Vein endothelial cell (primary cell): ENCODE results near the gene PLA2G3. TPM values are rescaled to one million over a fixed set of nuclear protein-coding genes. Genes with fewer than 3 reads are reported as not detected.

Experiments
- small RNA-seq: library from RNA; depleted of rRNA; stranded (forward); fragments of <200 nt; gene quantifications from one replicate; pipeline ENCODE3, GENCODE V24; 2012
- total RNA-seq: library from RNA; depleted of rRNA; stranded (reverse); fragments of >200 nt; gene quantifications from 2 replicates; pipeline ENCODE4 v1.2.3, GENCODE V29; 2012

PLA2G3 gene, protein sequence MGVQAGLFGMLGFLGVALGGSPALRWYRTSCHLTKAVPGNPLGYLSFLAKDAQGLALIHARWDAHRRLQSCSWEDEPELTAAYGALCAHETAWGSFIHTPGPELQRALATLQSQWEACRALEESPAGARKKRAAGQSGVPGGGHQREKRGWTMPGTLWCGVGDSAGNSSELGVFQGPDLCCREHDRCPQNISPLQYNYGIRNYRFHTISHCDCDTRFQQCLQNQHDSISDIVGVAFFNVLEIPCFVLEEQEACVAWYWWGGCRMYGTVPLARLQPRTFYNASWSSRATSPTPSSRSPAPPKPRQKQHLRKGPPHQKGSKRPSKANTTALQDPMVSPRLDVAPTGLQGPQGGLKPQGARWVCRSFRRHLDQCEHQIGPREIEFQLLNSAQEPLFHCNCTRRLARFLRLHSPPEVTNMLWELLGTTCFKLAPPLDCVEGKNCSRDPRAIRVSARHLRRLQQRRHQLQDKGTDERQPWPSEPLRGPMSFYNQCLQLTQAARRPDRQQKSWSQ
- 0.19 TPM in 1 of 2 replicates, not detected in the other for total RNA-seq

DNA sequence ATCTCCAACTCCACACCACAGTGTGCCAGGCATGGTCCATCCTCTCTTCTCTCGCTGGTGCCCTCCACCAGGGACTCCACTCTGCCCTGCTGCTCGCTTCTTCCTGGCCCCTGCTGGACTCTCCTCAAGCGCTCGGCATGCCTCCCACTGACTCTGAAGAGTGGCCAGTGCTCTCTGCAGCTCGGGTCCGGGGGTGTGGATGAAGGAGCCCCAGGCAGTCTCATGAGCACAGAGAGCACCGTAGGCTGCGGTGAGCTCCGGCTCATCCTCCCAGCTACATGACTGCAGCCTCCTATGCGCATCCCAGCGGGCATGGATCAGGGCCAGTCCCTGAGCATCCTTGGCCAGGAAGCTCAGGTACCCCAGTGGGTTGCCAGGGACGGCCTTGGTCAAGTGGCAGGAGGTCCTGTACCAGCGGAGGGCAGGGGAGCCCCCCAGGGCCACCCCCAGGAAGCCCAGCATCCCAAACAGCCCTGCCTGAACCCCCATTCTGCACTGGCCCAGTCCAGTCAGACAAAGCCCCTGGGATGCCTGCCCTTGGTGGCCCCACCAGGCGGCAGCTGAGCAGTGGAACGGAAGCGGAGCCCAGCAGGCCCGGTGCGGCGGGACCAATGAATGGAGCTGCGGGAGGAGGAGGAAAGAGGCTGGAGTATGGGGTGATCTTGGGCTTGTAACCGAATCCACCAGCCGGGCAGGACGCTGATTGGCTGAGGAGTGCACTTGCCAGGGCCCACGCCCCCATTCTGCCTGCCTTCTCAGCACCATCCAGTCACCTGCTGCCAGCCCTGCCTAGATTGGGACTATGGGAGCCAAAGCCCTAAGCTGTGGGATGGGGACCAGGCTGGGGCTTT is at the start of gene PLA2G3:
Gene PLA2G3, minus strand, starts transcription at position 643 of the 851 bp plus-strand sequence. Its CDS starts 154 bp downstream, at position 489.

DNA sequence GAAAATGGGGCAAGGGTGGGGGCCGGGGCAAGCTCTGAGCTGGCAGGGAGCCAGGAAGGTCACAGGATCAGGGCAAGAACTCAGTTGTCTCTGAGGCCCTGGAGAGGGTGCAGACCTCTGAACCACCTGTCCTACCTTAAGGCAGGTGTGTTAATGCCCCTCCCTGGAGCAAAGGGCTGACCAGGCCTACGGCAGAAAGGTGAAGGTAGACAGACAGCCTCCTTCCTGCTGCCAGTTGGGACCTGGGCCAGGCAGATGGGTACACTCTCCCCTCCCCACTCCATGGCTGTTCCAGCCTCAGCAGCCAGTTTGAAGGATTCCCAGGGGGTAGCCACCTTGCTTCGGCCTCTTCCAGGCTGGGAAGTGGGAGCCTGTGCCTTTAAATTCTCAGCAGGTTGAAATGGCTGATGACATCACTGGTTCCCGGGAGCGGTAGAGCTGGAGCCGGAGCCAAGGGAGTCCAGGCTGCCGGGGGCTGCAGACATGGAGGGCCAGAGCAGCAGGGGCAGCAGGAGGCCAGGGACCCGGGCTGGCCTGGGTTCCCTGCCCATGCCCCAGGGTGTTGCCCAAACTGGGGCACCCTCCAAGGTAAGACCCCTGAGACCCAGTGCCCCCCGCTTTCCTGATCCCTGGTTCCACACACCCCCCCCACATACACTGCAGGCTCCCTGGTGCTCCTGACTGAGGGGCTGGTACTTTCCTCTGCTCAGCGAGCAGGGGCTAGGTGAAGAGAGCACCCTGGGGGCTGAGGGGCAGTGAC is 17.6 kb downstream of the PLA2G3 start, which contains the start of gene INPP5J:
Gene INPP5J, plus strand, starts transcription at position 435 of the 760 bp plus-strand sequence. Its CDS starts 49 bp downstream, at position 484.

DNA sequence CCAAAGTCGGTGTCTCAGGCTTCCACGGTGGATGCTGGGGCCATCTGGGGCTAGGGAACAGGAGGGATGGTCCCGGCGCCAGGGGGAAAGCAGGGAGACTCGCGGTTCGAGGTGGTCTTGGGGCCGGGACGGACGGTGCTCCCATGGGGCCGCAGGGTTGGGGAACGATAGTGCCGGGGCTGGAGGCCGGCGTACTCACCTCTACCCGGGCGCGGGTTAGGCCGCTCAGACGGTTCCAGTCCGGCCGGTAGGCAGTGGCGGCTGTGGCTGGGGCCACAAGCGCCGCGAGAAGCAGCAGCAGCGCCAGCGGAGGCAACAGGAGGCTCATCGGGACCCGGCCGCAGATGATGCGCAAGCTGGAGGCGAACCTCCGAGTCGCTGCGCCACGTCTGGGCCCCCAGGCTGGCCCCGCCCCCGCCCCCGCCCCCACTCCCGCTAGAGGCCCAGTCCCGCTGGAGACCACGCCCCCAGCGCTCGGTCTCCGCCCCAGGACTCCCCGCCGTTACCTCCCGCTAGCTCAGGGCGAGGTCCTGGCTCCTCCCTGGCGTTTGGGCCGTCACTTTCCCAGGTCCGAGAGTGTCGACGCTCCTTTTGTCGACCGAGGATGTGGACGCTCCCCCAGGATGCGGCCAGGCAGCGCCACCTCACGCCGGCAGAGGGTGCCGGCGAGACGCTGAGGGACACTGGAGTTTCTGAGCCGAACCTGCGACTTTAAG is 33.0 kb downstream of the PLA2G3 start, which contains the start of gene SELENOM:
Gene SELENOM, minus strand, starts transcription at position 391 of the 716 bp plus-strand sequence. Its CDS starts 63 bp downstream, at position 328.

Small RNA genes lying within 50 kb of the gene (small RNA-seq; reads per million reads assigned to genes)
- 1.2 reads per million, percentile 64 among the genes with 10 or more reads in this experiment for gene MIR3928

Other genes starting within 250 kb of the PLA2G3 start
- gene MORC2, start 171.7 kb downstream of the PLA2G3 start, total RNA-seq, result 17.6 and 18.6 TPM in 2 replicates
- gene TUG1, start 171.2 kb downstream of the PLA2G3 start, total RNA-seq, result 71.9 and 82.6 TPM in 2 replicates
- 111 and 175 TPM in 2 replicates for gene SMTN, start 59.2 kb downstream of the PLA2G3 start, total RNA-seq
- 28.9 and 65.0 TPM in 2 replicates for gene SELENOM, start 32.9 kb downstream of the PLA2G3 start, total RNA-seq
- gene INPP5J, start 17.5 kb downstream of the PLA2G3 start, total RNA-seq, result 0.19 and 0.33 TPM in 2 replicates
- 32.7 and 32.8 TPM in 2 replicates for gene RNF185, start 19.7 kb upstream of the PLA2G3 start, total RNA-seq
- gene LIMK2, start 71.8 kb upstream of the PLA2G3 start, total RNA-seq, result 81.3 and 103 TPM in 2 replicates
- gene PIK3IP1, start 152.0 kb upstream of the PLA2G3 start, total RNA-seq, result 9.0 and 19.9 TPM in 2 replicates
- 22.7 and 35.6 TPM in 2 replicates for gene PATZ1, start 205.8 kb upstream of the PLA2G3 start, total RNA-seq